Endothelial cell of umbilical vein (primary cell): Measurements from ENCODE around the gene FUT2.
A peak's percentile ranks its signal among the peaks of the same experiment; 100 is the strongest.

ENCODE experiments used
- EZH2 ChIP-seq: IDR thresholded peaks from 2 replicates; pipeline ENCODE4 v1.6.1; 2012; ENCODE audit warnings: borderline replicate concordance, low read depth, mild to moderate bottlenecking, moderate library complexity, low read length, inconsistent platforms; ENCODE audit not compliant: severe bottlenecking
- FOS ChIP-seq: IDR thresholded peaks from 2 replicates; pipeline ENCODE4 v1.6.1; 2011; ENCODE audit warnings: mild to moderate bottlenecking, low read length, moderate library complexity, borderline replicate concordance; ENCODE audit not compliant: insufficient read depth
- JUN ChIP-seq: IDR thresholded peaks from 2 replicates; pipeline ENCODE4 v1.6.1; 2011; ENCODE audit warnings: borderline replicate concordance, low read depth; ENCODE audit not compliant: insufficient read length, insufficient read depth
- MAX ChIP-seq: IDR thresholded peaks from 2 replicates; pipeline ENCODE4 v1.6.1; 2011; ENCODE audit not compliant: insufficient read depth, insufficient read length
- POLR2A ChIP-seq: IDR thresholded peaks from 2 replicates; pipeline ENCODE4 v1.6.1; 2012; ENCODE audit warnings: low read depth, mild to moderate bottlenecking, control low read depth, low read length
- POLR2AphosphoS5 ChIP-seq: IDR thresholded peaks from 2 replicates; pipeline ENCODE4 v1.6.1; 2012; ENCODE audit warnings: low read depth, mild to moderate bottlenecking, control low read depth, low read length, moderate library complexity; ENCODE audit not compliant: insufficient read depth
- TF ChIP-seq, protein P1 (sequence below), 2 donors: IDR thresholded peaks; 1 replicate in 1 of 2; 2 replicates in 1 of 2; pipeline ENCODE4 v1.5.1; 2011; ENCODE audit warnings: low read length in 2 of 2, mild to moderate bottlenecking in 2 of 2, moderate library complexity in 2 of 2, control low read depth in 1 of 2, inconsistent platforms in 1 of 2, low read depth in 1 of 2; ENCODE audit not compliant: insufficient read depth in 1 of 2; ENCODE audit errors: extremely low read depth in 1 of 2

- TF ChIP-seq, protein P1, sequence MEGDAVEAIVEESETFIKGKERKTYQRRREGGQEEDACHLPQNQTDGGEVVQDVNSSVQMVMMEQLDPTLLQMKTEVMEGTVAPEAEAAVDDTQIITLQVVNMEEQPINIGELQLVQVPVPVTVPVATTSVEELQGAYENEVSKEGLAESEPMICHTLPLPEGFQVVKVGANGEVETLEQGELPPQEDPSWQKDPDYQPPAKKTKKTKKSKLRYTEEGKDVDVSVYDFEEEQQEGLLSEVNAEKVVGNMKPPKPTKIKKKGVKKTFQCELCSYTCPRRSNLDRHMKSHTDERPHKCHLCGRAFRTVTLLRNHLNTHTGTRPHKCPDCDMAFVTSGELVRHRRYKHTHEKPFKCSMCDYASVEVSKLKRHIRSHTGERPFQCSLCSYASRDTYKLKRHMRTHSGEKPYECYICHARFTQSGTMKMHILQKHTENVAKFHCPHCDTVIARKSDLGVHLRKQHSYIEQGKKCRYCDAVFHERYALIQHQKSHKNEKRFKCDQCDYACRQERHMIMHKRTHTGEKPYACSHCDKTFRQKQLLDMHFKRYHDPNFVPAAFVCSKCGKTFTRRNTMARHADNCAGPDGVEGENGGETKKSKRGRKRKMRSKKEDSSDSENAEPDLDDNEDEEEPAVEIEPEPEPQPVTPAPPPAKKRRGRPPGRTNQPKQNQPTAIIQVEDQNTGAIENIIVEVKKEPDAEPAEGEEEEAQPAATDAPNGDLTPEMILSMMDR (IDR thresholded peaks at IDR 0.05; ENCODE audit: extremely low read depth in 1 of 2, insufficient read depth in 1 of 2, low read depth in 1 of 2, low read length in 2 of 2) = no peak
- no peak for TF ChIP-seq POLR2AphosphoS5
- peak; percentile 58 for TF ChIP-seq JUN
- TF ChIP-seq POLR2A = no peak
- TF ChIP-seq EZH2 = no peak
- TF ChIP-seq MAX = no peak
- peak; percentile 60 for TF ChIP-seq FOS
These were observed 34.7 kb upstream of the FUT2 start for GRCh38 chr19:48660852-48661710.
